DMS53 treated with DMSO at 0.1 percent for 48 hours (cell line): ENCODE measurements around the gene RNPEP.
"Not testable (repeated sequence)": the region's sequence is repeated elsewhere in the genome, so short reads cannot be mapped to it uniquely, and the experiment has no call there.

Experiments
- DNase-seq: peaks from one replicate; lab custom pipeline; 2025; ENCODE audit not compliant: unreplicated experiment; lab: John Stamatoyannopoulos, UW

The RNPEP gene

DNA sequence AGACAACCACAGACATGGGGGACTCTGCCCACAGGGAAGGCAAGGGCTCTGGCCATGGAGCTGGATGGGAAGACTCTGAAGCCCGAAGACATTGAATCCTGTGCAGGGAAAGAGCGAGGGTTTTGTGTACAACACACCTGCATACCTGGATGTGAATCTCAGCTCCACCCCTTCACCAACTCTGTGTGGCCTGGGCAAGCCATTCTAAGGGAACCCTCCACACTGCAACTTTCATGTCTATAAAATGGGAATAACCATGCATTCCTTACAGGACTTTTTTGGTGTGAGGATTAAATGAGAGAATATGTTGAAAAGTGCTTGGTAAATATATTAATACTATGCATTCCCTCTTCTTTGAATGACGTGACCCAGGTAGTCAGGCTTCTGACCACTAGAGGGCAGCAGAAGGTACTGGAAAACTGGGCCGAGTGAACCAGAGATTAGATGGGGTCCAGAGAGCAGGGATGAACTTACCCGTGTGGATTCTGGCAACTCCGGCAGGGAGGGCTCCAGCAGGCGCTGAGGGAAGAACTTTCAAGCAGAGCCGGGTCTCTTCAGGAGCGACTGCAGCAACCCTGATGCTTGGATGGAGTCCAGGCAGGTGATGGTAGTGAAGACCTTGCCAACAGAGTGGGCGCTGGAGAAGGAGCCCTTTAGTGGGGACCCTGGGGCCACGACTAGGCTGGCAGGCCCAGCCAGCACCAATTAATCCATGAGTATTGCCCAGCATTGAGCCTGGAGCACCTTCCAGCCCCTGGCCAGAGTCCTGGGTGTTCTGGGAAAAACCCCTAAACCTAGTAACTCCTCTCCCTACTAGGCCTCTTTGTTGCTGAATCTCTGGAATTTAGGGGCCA is 27.1 kb downstream of the RNPEP start:
- peak; percentile 95 for DNase-seq

DNA sequence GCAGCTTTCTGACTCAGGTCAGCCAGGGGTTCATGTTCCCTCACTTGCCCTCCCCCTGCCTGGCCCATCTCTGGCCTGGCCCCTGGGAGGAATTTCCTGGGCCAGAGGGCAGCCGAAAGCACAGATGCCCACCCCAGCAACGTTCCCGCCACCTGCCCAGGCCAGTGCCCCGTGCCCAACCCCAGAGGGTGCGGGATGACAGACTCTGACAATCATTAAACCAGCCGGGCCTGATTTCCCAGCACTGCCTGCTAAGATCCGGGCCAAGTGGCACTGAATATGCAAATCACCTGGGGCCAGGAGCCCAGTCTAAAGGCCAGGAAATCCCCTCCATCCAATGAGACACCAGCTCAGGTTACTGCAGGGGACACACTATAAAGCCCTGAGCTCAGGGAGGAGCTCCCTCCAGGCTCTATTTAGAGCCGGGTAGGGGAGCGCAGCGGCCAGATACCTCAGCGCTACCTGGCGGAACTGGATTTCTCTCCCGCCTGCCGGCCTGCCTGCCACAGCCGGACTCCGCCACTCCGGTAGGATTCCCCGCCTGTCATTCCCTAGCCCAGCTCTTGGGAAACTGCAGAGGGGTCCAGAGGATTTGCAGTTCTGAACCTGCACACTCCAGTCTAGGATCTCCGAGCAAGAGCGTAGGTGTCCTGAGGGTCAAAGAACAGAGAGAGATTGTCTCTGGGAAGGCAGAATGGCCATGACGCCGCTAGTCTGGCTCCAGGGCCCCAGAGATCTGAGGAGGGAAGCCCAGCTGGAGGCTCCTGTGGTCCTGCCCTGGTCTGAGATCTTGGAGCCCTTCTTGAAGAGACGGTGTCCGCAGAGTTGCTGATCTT is 27.9 kb downstream of the RNPEP start, which contains the start of gene ELF3:
Gene ELF3 (plus strand): TSS at position 408 of the 836 bp plus-strand sequence. CDS start 550 bp downstream, outside the sequence.
- DNase-seq: peak; percentile 100

GRCh38 chr1:202011994-202012393 is 29.5 kb downstream of the RNPEP start:
- no peak for DNase-seq

GRCh38 chr1:202012544-202013478 is 30.4 kb downstream of the RNPEP start:
- DNase-seq: no peak

GRCh38 chr1:202013603-202014002 is 31.2 kb downstream of the RNPEP start:
- no peak for DNase-seq

DNA sequence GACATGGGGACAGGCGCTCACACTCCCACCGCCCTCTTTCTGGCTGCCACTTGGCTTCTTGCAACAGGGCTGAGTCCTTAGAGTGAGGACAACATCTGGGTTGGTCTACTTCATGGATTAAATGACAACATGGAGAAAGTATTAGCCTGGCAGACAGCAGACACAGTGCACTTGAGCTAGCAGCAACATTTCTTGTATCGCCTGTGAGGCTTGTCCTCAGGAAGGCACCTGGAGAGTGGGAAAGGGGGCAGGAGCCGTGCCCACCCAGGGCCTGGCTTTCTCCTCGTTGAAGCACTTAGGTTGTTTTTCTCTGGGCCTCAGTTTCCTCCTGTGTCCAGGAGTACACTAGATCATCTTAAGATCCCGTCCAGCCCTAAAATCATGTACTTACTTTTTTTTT is 31.6 kb downstream of the RNPEP start:
- DNase-seq: no peak

- no peak for DNase-seq
Observed at GRCh38 chr1:202014915-202015661, 32.6 kb downstream of the RNPEP start.

DNA sequence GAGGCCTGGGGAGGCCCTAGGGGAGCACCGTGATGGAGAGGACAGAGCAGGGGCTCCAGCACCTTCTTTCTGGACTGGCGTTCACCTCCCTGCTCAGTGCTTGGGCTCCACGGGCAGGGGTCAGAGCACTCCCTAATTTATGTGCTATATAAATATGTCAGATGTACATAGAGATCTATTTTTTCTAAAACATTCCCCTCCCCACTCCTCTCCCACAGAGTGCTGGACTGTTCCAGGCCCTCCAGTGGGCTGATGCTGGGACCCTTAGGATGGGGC is 33.2 kb downstream of the RNPEP start:
- DNase-seq: no peak

DNA sequence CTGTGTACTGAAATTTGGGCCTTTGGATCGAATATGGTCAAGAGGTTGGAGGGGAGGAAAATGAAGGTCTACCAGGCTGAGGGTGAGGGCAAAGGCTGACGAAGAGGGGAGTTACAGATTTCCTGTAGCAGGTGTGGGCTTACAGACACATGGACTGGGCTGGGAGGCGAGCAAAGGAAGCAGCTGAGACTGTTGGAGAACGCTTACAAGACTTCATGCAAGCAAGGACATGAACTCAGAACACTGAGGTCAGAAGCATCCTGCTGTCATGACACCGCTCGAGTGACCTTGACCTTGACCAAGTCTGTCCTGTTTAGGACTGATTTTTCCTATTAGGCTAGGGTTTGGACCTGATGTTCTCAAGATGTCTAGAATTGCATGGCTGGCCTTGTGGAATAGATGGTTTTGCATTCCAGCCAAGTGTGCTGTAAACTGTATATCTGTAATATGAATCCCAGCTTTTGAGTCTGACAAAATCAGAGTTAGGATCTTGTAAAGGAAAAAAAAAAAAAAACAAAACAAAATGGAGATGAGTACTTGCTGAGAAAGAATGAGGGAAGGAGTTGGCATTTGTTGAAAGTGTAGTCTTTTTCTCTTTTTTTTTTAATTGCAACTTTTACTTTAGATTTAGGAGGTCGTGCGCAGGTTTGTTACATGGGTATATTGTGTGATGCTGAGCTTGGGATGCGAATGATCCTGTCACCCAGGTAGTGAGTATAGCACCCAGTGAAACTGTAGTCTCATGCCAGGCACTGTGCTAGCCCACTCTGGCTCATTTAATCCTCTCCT is 33.8 kb downstream of the RNPEP start:
- no peak for DNase-seq

DNA sequence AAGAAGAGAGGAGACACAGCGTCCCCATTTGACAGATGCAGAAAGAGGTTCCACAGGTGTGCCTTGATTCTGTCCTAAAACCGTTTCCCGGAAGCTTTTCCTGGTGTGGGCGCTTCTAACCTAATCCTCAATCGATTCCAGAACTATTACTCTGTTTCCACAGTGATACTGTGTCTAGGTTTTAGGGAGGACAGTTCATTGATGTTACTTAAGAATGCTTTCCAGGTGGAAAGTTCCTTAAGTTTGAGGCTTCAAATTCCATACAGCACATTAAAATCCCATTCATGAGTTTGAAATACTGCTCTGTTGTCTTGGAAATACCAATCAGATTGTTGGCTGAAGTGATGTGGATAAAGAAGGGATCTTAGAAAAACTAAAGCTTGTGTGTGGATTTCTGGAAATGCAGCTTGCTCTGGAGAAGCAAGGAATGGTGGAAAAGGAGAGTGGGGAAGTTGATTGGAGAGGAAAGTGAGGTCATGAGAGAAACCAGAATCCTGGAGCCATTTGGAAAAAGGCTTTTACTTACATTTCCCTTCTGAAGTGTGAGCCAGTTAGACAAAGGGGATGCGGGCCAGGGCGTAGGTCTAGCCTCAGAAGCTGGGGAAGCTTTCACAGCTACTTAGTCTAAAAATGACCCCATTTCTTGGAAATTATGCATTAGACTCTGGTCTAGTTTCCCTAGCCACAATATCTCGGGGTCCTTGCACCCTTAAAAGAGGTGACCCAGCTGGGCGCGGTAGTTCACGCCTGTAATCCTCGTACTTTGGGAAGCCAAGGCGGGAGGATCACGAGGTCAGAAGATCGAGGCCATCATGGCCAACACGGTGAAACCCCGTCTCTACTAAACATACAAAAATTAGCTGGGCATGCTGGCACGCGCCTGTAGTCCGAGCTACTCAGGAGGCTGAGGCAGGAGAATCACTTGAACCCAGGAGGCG is 34.6 kb downstream of the RNPEP start:
- DNase-seq: no peak

DNA sequence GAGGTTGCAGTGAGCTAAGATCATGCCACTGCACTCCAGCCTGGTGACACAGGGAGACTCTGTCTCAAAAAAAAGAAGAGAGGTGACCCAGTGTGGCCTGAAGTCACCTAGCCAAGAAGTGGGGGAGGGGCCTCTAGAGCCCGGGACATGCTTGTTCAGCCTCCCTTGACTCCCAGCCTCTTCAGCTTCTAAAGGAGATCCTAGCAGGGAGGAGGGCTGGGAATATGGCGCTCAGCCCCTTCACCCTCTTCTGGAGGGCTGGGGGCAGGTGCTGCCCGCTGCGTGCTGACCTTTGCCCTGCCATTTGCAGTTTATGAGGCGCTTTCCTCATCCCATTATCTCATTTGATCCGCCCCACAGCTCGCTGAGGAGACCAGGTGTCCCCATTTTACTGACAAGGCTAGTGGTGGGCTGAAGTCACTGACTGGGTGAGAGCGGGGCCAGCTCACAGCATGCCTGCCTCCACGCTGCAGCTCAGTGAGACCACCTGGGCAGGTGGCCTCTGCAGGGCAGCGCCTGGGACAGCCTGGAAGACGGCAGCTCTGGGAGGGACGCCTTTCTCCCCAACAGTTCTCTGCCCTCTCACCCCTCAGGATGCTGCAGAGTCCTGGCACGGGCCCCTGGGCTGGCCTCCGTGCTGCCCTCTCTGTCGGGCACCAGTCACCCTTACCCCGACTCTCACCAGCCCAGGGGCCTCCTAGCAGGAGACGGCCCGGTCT is 35.5 kb downstream of the RNPEP start:
- peak; percentile 98 for DNase-seq

DNA sequence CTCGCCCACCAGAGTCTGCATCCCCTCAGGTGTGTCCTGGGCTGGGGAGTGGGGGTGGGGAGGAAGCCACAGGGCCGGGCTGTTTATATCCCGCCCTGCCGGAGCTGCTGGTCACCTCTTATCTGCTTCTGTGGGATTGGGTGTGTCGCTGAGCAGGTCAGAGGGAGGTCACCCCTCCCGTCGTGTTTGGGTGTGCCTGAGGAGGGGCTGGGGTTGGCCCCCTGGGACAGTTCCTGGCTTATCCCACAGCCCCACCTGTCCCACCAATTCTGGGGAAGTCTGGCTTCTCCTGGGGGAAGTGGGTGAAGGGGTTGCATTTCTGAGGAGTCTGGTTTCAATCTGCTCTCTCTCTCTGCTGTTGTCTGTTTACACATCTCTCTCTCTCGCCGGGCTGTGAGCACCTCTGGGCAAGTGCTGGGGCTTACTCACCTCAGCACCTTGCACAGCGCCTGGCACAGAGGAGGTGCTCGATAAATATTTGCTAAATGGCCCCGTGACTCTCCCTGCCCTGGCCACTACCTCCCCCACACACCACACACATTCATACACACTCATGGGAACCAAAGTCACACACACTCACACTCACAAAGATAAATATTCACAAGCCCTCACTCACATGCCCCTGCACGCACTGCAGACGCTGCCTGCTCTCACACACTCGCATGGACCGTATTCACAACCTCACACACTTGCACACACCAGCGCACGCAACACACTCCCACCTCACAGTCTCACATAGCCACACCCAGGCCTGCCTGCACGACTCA is 36.2 kb downstream of the RNPEP start:
- DNase-seq: peak; percentile 99

DNA sequence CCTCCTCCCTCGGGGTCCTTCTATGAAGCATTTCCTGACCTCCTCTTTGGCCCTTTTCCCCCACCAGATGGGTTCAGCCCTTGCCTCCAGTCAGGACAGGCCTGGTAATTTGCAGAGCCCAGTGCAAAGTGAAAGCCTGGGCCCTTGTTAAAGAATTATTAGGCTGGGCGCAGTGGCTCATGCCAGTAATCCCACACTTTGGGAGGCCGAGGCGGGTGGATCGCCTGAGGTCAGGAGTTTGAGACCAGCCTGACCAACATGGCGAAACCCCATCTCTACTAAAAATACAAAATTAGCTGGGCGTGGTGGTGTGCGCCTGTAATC is 36.7 kb downstream of the RNPEP start:
- DNase-seq: not testable (repeated sequence)

- peak; percentile 99 for DNase-seq
Observed at GRCh38 chr1:202023001-202023433, 40.6 kb downstream of the RNPEP start.

- DNase-seq: peak; percentile 95
Observed at GRCh38 chr1:202029171-202029665, 46.8 kb downstream of the RNPEP start.

DNA sequence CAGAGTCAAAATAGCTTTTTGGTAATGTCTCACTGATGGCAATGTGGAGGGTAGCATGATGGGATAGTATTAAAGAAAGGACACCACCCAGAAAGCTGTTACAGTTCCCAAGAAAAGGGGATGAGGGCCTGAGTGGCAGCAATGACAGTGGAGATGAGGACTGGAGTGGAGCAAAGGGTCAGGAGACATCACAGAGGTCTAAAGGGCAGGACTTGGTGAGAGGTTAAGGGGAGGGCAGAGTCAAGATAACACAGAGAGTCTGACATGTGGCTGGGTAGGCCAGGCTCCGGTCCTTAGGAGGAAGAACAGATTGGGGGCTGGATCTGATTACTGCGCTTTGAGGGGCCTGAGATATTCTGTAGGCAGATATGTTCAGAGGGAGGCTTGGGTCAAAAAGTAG is 47.3 kb downstream of the RNPEP start:
- DNase-seq: no peak

- DNase-seq: no peak
Observed at GRCh38 chr1:202031796-202032195, 49.3 kb downstream of the RNPEP start.
